ENCODE data around the gene SLC6A20.

SLC6A20 gene

GRCh38 chr3:45712434-45713110, 83.8 kb downstream of the SLC6A20 start:
- DNase-seq, result no peak

GRCh38 chr3:45711931-45712330, 84.4 kb downstream of the SLC6A20 start:
- DNase-seq, result peak; percentile 7

- peak; percentile 34 for DNase-seq
Measured at GRCh38 chr3:45705839-45706808, 90.2 kb downstream of the SLC6A20 start.

Data from HCEC 1CT (cell line).